Heart left ventricle (tissue), 16 donors: ENCODE data around the gene ZSCAN20. TPM values are rescaled to one million over a fixed set of nuclear protein-coding genes. Genes with fewer than 3 reads are reported as not detected.
A peak's percentile ranks its signal among the peaks of the same experiment; 100 is the strongest.

Experiments used
- ATAC-seq, 4 donors: fragments of 200-7000 bp; cut with Tn5 transposase; one replicate each; pipeline ENCODE4 v1.9.1; 2020 to 2022; ENCODE audit warnings: moderate library complexity in 4 of 4, mild to moderate bottlenecking in 3 of 4, moderate number of reproducible peaks in 1 of 4
- DNase-seq, 5 donors: peaks; one replicate each; pipeline ENCODE4 v3.0.0-alpha.2; 2020
- H3K27ac ChIP-seq, 12 donors: fragments of 200-600 bp; sonication (generic) in 4 of 12; one replicate each; pipeline versions ENCODE4 v1.5.0 to v1.8.0; 2016 to 2022; ENCODE audit warnings: mild to moderate bottlenecking in 2 of 12
- H3K27me3 ChIP-seq, 9 donors: fragments of 200-600 bp; sonication (generic) in 2 of 9; one replicate each; pipeline versions ENCODE4 v1.5.1 to v1.8.0; 2016 to 2022; ENCODE audit warnings: mild to moderate bottlenecking in 3 of 9
- H3K36me3 ChIP-seq, 9 donors: fragments of 200-600 bp; sonication (generic) in 2 of 9; one replicate each; pipeline versions ENCODE4 v1.5.0 to v1.8.0; 2018 to 2022; ENCODE audit warnings: mild to moderate bottlenecking in 2 of 9
- H3K4me1 ChIP-seq, 12 donors: fragments of 200-600 bp; sonication (generic) in 4 of 12; one replicate each; pipeline versions ENCODE4 v1.5.0 to v1.8.0; 2016 to 2022; ENCODE audit warnings: mild to moderate bottlenecking in 3 of 12
- H3K4me3 ChIP-seq, 12 donors: fragments of 200-600 bp; sonication (generic) in 4 of 12; one replicate each; pipeline versions ENCODE4 v1.5.0 to v1.8.0; 2017 to 2022; ENCODE audit warnings: mild to moderate bottlenecking in 9 of 12, moderate library complexity in 4 of 12
- H3K9me3 ChIP-seq, 12 donors: fragments of 200-600 bp; sonication (generic) in 4 of 12; one replicate each; pipeline versions ENCODE4 v1.5.0 to v1.8.0; 2016 to 2022; ENCODE audit warnings: mild to moderate bottlenecking in 1 of 12
- CTCF ChIP-seq, 12 donors: fragments of 200-600 bp; sonication (generic) in 4 of 12; IDR thresholded peaks; one replicate each; pipeline versions ENCODE4 v1.5.0 to v1.8.0; 2018 to 2022; ENCODE audit warnings: antibody characterized with exemption in 12 of 12, mild to moderate bottlenecking in 5 of 12
- POLR2A ChIP-seq, 2 donors: fragments of 450-650 bp; IDR thresholded peaks; one replicate each; pipeline ENCODE4 v1.6.1; 2017; ENCODE audit warnings: antibody characterized with exemption in 2 of 2, mild to moderate bottlenecking in 2 of 2, moderate library complexity in 2 of 2
- WGBS, 4 donors: extraction: QIAGEN DNeasy Blood & Tissue Kit in 2 of 4; methylation state at CpG; one replicate each; pipeline versions ENCODE4 v1.1.5 to v1.1.7; 2013 to 2018; 5-methylcytosine and 5-hydroxymethylcytosine counted together
- intact Hi-C, 10 donors: fragments of 100-400 bp; cut with DNase I; formaldehyde crosslinking; loops; one replicate each; pipeline versions ENCODE4 v1.11.1 to v1.14.2; 2022
- polyA plus RNA-seq, 2 donors: library from polyadenylated mRNA; stranded (reverse); fragments of 200-250 nt; gene quantifications; one replicate each; pipeline ENCODE4 v1.2.3, GENCODE V29; 2013
- total RNA-seq, 9 donors: library from RNA; depleted of rRNA in 2 of 9; stranded (reverse); fragments of >200 nt in 2 of 9; fragmentation: NEBNext Ultra II Directional in 3 of 9; extraction: Animal tissue kit (Norgen Biotek cat#: 25700) in 3 of 9; gene quantifications; one replicate each; pipeline versions ENCODE4 v1.1.0 to v1.2.4, GENCODE V29; 2016 to 2023
- donor health status: ischemic (EF 13 %, LVEDD 7.1; RV severe dilation, severe dysfunction).
- donor health status: healthy with polysubstance abuse.
- donor health status: DM: no; HTN: yes; CAD: no.
- donor health status: DM: no; HTN: no; CAD: no.
- donor health status: ischemic (EF 25% LVEDD 6.9; RV normal size, moderate dysfunction).
- donor health status: ischemic (EF 25% LVEDD 5.7; RV mildly dilated, moderate dysfunction).
- donor health status: healthy.
- donor health status: DM: yes; HTN: yes; CAD: no.
- donor health status: ischemic (EF 35%, LVEDD 5.7; RV mildly dilated, moderate dysfunction).
- donor health status: nonischemic (EF 11% LVEDD 7.7; RV severe dilation, severe dysfunction).
- donor health status: DM: yes; HTN: yes; CAD: no.
- donor health status: PGD.
- donor health status: ischemic (EF 29% LVEDD 5.4; RV normal size, mild dysfunction).
- donor health status: nonischemic (EF 23%, LVEDD 6.1; RV moderate dilation, normal function).

Gene ZSCAN20
- total and polyA plus RNA-seq, 11 donors: 1.4 to 8.8 (median 6.0) TPM

- intact Hi-C loops: loop anchor here in 6 of 10 donors (5.0 to 10.0 kb wide), 6 partner anchors 89 to 366 kb away; no protein-coding TSS in a partner anchor
- H3K4me1 ChIP-seq: peaks cover 0 to 68% (median 33%) of the 10 kb centered on the region in 12 donors
- no peaks in the 10 kb centered on the region for H3K36me3 ChIP-seq
- ATAC-seq (peak; percentile 75 to 81 (median 78)), DNase-seq (peak in 4 of 5 donors; percentile 63 to 80 (median 74))
- H3K4me3 ChIP-seq: peak overlapping the region in 2 of 12 donors; percentile 23 to 25
- 35 to 51% (median 46%) methylated on average over 4 of the region's 4 CpGs for WGBS, 4 donors
- no peaks in the 10 kb centered on the region for H3K27me3 ChIP-seq
- H3K27ac ChIP-seq: peak overlapping the region; percentile 68 to 95 (median 86)
- TF ChIP-seq CTCF (IDR thresholded peaks at IDR 0.05) (no peak), POLR2A (IDR thresholded peaks at IDR 0.05) (no peak)
- H3K9me3 ChIP-seq: no peaks in the 10 kb centered on the region
These were observed 11.4 kb upstream of the ZSCAN20 start for GRCh38 chr1:33460947-33461629.

GRCh38 chr1:33462405-33463164 is 9.9 kb upstream of the ZSCAN20 start:
- H3K27ac ChIP-seq: peak overlapping the region in 3 of 12 donors; percentile 90 to 92 (median 90)
- 90 to 94% (median 92%) methylated on average over 8 of the region's 8 CpGs for WGBS, 4 donors

GRCh38 chr1:33464552-33464951 is 7.9 kb upstream of the ZSCAN20 start:
- peaks cover 0 to 50% (median 31%) of the 10 kb centered on the region in 12 donors for H3K4me1 ChIP-seq
- H3K27ac ChIP-seq: no peak overlapping the region
- H3K9me3 ChIP-seq: no peaks in the 10 kb centered on the region
- intact Hi-C loops: loop anchor here in 6 of 10 donors (5.0 to 10.0 kb wide), 6 partner anchors 92 to 370 kb away; no protein-coding TSS in a partner anchor
- ATAC-seq (no peak), DNase-seq (no peak)
- 94 to 97% (median 96%) methylated on average over 3 of the region's 3 CpGs for WGBS, 4 donors
- H3K27me3 ChIP-seq: no peaks in the 10 kb centered on the region
- TF ChIP-seq POLR2A (IDR thresholded peaks at IDR 0.05): no peak
- no peak for TF ChIP-seq CTCF (IDR thresholded peaks at IDR 0.05)
- no peaks in the 10 kb centered on the region for H3K36me3 ChIP-seq
- H3K4me3 ChIP-seq: no peak overlapping the region

More at GRCh38 chr1:33462405-33463164, 9.9 kb upstream of the ZSCAN20 start:
- intact Hi-C loops: loop anchor here in 6 of 10 donors (5.0 to 10.0 kb wide), 6 partner anchors 90 to 368 kb away; no protein-coding TSS in a partner anchor
- H3K36me3 ChIP-seq: no peaks in the 10 kb centered on the region
- peaks cover 0 to 63% (median 33%) of the 10 kb centered on the region in 12 donors for H3K4me1 ChIP-seq
- DNase-seq: no peak
- H3K4me3 ChIP-seq: no peak overlapping the region
- H3K9me3 ChIP-seq: no peaks in the 10 kb centered on the region
- no peaks in the 10 kb centered on the region for H3K27me3 ChIP-seq
- ATAC-seq: no peak
- no peak for TF ChIP-seq POLR2A (IDR thresholded peaks at IDR 0.05)

- Histone ChIP-seq H3K36me3 (no peaks in the 10 kb centered on the region), H3K4me1 (peaks cover 0 to 47% (median 28%) of the 10 kb centered on the region in 12 donors), H3K27ac (no peak overlapping the region), H3K9me3 (no peaks in the 10 kb centered on the region), H3K27me3 (no peaks in the 10 kb centered on the region), H3K4me3 (no peak overlapping the region)
- ATAC-seq (no peak), DNase-seq (no peak)
- intact Hi-C loops: loop anchor here in 7 of 10 donors (5.0 to 10.0 kb wide), 8 partner anchors 98 to 371 kb away; no protein-coding TSS in a partner anchor
- WGBS, 4 donors: 85 to 96% (median 94%) methylated on average over 2 of the region's 2 CpGs
- TF ChIP-seq POLR2A (IDR thresholded peaks at IDR 0.05) (no peak), CTCF (IDR thresholded peaks at IDR 0.05) (no peak)
These were observed 7.1 kb upstream of the ZSCAN20 start for GRCh38 chr1:33465316-33465715.
